HG03039 (cell line): ENCODE results near the gene SCRN3.

Source experiments
- ATAC-seq: cut with Tn5 transposase; IDR thresholded peaks from one replicate; pipeline ENCODE4 v1.9.1; 2021; ENCODE audit warnings: mild to moderate bottlenecking, moderate library complexity; ENCODE audit not compliant: unreplicated experiment

Gene SCRN3

DNA sequence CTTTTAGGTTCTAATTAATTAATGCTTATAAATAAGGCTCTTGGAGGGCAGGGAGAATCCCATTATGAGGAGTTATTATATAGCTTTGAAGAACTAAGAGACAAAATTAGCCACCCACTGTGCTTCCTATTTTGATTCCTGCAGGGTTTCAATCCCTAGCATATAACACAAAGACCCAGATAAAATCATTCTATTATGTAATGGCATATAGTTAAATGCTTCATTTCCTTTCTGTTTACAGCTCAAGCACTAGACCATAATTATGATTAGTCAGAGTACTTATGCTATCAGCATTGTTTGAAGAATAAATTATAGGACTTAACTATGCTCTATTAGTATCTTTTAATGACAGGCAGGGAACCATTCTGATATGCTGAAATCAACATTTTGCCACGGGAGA lies 82.2 kb downstream of the SCRN3 start:
- no peak for ATAC-seq
